ENCODE data around the gene GOLGA8F. TPM values are rescaled to one million over a fixed set of nuclear protein-coding genes. Genes with fewer than 3 reads are reported as not detected.
"Not testable (repeated sequence)": the region's sequence is repeated elsewhere in the genome, so short reads cannot be mapped to it uniquely, and the experiment has no call there.

Gene GOLGA8F, protein sequence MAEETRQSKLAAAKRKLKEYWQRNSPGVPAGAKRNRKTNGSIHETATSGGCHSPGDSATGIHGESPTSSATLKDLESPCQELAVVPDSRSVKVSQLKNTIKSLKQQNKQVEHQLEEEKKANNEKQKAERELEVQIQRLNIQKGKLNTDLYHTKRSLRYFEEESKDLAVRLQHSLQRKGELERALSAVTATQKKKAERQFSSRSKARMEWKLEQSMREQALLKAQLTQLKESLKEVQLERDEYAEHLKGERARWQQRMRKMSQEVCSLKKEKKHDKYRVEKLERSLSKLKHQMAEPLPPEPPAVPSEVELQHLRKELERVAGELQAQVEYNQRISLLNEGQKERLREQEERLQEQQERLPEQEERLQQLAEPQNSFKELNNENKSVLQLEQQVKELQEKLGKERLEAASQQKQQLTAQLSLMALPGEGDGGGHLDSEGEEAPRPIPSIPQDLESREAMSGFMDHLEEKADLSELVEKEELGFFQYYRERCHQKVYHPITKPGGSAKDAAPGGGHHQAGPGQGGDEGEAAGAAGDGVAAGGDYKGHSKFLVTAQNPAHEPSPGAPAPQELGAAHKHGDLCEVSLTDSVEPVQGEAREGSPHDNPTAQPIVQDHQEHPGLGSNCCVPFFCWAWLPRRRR
- polyA plus RNA-seq (2011; rRNA removed) (not detected in 2 replicates), polyA minus RNA-seq (2011; rRNA and poly(A)+ RNA removed) (not detected in 2 replicates)

DNA sequence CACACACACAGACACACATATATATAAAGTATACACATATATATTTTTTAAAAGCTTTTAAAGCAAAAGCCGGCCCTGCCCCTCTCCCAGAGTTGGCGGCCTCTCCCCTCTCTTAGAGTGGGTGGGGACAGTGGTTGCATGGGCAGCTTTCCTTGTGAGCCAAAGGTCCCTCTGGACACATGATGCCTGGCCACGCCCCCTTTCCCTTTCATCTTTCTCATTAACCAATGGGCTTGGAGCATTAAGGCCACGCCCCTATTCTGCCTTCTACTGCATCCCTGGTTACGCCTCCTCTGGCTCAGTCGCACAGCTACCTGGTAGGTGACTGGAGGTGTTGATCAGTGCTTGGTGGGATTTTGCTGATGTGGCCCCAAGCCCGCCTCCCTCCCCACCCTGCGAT lies at the start of gene GOLGA8F:
TSS of gene GOLGA8F (plus strand) at position 301 of the 400 bp plus-strand sequence. CDS start at position 399, 98 bp downstream.
- H3K27me3 ChIP-seq (ENCODE audit: control insufficient read depth, insufficient read depth, low read length); POLR2A ChIA-PET; H3K9me3 ChIP-seq (ENCODE audit: control insufficient read depth, insufficient read depth, low read length); H3K27ac ChIP-seq (ENCODE audit: low read depth, low read length); H3K4me3 ChIP-seq (ENCODE audit: low read depth, low read length); CTCF ChIA-PET; DNase-seq (ENCODE audit: low read depth, low spot score): not testable (repeated sequence)

DNA sequence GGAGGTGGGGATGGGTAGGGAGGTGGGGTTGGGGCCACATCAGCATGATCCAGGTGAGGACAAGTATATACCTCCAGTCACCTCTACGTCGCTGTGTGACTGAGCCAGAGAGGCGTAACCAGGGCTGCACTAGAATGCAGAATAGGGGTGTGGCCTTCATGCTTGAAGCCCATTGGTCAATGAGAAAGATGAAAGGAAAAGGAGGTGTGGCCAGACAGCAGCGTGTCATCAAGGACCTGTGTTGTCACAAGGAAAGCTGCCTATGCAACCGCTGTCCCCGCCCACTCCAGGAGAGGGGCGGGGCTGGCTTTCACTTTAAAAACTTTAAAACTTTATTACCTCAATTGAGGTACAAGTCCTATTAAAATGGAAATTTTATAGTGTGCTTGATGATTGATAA lies 20.5 kb upstream of the GOLGA8F start, which contains the start of gene GOLGA6L24:
TSS of gene GOLGA6L24 (minus strand) at position 101 of the 400 bp plus-strand sequence. CDS start at position 40, 61 bp downstream.
- H3K9me3 ChIP-seq (ENCODE audit: control insufficient read depth, insufficient read depth, low read length); POLR2A ChIA-PET; CTCF ChIA-PET; H3K27me3 ChIP-seq (ENCODE audit: control insufficient read depth, insufficient read depth, low read length); H3K27ac ChIP-seq (ENCODE audit: low read depth, low read length); H3K4me3 ChIP-seq (ENCODE audit: low read depth, low read length); DNase-seq (ENCODE audit: low read depth, low spot score): not testable (repeated sequence)

DNA sequence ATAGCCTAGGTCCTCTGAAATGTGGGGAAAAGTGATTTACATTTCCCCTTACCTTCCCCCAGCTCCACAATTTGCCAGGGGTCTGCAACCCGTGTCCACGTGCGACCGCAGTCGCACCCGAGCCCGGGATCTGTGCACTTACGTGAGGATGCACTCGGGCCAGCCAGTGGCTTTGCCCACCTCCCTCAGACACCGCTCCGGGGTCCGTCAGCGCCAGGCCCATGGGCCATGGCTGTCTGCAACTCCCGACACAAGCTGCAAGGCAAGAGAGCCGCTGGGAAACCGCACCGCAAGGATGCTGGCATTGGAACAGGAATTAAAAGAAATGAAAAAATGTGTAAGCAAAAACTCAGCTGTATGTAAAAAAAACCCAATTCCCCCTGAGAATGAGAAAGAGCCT lies 13.0 kb upstream of the GOLGA8F start:
- H3K4me3 ChIP-seq (ENCODE audit: low read depth, low read length); H3K9me3 ChIP-seq (ENCODE audit: control insufficient read depth, insufficient read depth, low read length); H3K27ac ChIP-seq (ENCODE audit: low read depth, low read length); H3K27me3 ChIP-seq (ENCODE audit: control insufficient read depth, insufficient read depth, low read length); CTCF ChIA-PET; DNase-seq (ENCODE audit: low read depth, low spot score); POLR2A ChIA-PET: not testable (repeated sequence)

DNA sequence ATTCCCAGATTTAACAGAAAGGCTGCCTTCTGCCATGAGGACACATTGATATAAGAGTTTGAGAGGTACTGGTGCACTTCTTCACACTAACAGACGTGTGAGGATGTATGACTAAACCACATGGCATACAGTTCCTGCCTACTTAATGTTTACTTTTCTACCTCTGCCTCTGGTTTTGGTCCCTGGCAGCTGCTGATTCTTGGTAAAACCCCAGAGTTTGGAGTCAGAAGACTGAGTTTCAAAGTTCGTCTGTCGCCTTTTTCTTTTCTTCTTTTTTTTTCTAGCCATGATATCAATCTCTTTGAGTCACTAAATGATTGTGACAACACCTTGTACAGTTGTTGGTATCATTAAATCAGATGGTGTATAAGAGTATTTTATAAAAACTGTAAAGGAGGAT lies 1.6 kb downstream of the GOLGA8F start:
- H3K9me3 ChIP-seq (ENCODE audit: control insufficient read depth, insufficient read depth, low read length); POLR2A ChIA-PET; H3K27ac ChIP-seq (ENCODE audit: low read depth, low read length); H3K4me3 ChIP-seq (ENCODE audit: low read depth, low read length); H3K27me3 ChIP-seq (ENCODE audit: control insufficient read depth, insufficient read depth, low read length); CTCF ChIA-PET; DNase-seq (ENCODE audit: low read depth, low spot score): not testable (repeated sequence)

DNA sequence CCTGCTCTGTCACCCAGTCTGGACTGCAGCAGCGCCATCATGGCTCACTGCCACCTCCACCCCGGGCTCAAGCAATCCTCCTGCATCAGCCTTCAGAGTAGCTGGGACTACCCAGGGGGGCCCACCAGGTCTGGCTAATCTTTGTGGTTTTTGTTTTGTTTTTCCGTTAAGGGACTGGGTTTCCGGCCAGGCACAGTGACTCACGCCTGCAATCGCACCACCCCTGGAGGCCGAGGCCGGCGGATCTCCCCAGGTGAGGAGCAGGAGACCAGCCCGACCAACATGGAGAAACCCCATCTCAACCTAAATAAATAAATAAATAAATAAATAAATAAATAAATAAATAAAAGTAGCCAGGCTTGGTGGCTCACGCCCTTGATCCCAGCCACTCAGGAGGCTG lies 17.6 kb downstream of the GOLGA8F start:
- POLR2A ChIA-PET; H3K27ac ChIP-seq (ENCODE audit: low read depth, low read length); DNase-seq (ENCODE audit: low read depth, low spot score); CTCF ChIA-PET; H3K9me3 ChIP-seq (ENCODE audit: control insufficient read depth, insufficient read depth, low read length); H3K4me3 ChIP-seq (ENCODE audit: low read depth, low read length); H3K27me3 ChIP-seq (ENCODE audit: control insufficient read depth, insufficient read depth, low read length): not testable (repeated sequence)

DNA sequence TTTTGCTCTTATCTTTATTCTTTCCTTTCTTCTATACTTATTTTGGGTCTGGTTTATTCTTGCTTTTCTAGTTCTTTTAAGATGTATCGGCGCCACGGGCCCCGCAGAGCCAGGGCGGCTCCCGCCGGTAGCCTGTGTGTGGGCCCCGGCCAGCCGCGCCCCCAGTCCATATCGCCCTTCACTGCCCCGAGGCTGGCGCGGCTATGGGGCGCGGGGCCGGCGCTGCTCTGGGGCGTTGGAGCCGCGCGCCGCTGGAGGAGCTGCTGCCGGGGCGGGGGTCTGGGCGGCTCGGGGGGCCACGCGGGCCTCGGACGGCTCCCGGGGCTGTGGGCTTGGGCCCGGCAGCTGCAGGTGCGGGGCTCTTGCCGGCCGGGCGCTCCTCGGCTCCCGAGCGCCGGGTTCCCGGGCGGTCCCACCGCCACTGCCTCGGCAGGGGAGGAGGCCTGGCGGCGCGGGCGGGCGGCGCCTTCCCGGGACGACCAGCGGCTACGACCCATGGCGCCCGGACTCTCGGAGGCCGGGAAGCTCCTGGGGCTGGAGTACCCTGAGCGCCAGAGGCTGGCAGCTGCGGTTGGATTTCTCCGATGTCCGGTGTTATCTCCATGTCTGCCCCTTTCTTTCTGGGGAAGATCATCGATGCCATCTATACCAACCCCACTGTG lies 24.4 kb downstream of the GOLGA8F start:
- H3K27ac ChIP-seq (ENCODE audit: low read depth, low read length); H3K4me3 ChIP-seq (ENCODE audit: low read depth, low read length); H3K27me3 ChIP-seq (ENCODE audit: control insufficient read depth, insufficient read depth, low read length); CTCF ChIA-PET; H3K9me3 ChIP-seq (ENCODE audit: control insufficient read depth, insufficient read depth, low read length); POLR2A ChIA-PET; DNase-seq (ENCODE audit: low read depth, low spot score): not testable (repeated sequence)

DNA sequence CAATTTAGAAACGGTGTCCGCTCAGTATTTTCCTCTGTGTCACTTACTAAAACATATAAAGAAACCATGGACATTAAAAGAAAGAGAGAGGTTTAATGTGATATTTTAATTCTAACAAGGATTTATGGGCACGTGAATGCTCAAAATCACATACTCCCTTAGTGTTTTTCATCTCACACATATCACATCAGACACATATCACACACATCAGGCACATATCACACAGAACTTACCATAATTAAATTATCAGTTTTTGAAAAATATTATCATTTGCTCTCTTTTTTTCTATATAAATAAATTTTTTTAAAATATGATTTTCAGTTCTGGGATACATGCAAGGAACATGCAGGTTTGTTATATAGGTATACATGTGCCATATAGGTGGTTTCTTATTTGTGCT lies 42.0 kb downstream of the GOLGA8F start:
- DNase-seq (ENCODE audit: low read depth, low spot score); H3K27ac ChIP-seq (ENCODE audit: low read depth, low read length); H3K9me3 ChIP-seq (ENCODE audit: control insufficient read depth, insufficient read depth, low read length); CTCF ChIA-PET; H3K4me3 ChIP-seq (ENCODE audit: low read depth, low read length); POLR2A ChIA-PET; H3K27me3 ChIP-seq (ENCODE audit: control insufficient read depth, insufficient read depth, low read length): not testable (repeated sequence)

DNA sequence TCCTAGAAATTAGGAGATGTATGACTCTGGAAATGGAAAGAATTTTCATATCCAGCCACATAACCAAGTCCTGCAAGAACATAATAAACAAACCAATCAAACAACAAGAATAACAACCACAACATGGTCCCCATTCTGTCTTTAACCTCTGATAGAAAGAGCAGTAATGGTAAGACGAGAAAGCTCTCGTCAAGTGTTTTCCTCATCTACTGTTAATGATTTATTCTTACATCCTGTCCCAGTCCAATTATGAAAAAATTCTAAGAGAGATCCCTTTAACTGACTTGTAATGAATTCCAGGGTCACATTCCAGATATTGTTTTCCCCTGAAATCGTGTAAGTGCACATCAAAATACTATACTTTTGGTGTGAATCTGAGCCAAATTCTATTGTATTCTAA lies 57.1 kb downstream of the GOLGA8F start:
- H3K4me3 ChIP-seq (ENCODE audit: low read depth, low read length); CTCF ChIA-PET; H3K27me3 ChIP-seq (ENCODE audit: control insufficient read depth, insufficient read depth, low read length); H3K27ac ChIP-seq (ENCODE audit: low read depth, low read length); DNase-seq (ENCODE audit: low read depth, low spot score); H3K9me3 ChIP-seq (ENCODE audit: control insufficient read depth, insufficient read depth, low read length); POLR2A ChIA-PET: not testable (repeated sequence)

Small RNA genes lying within 50 kb of the gene (small RNA-seq; reads per million reads assigned to genes)
- gene AC091304.5 (ENCODE audit: insufficient read length, low read depth) (not detected), gene AC091304.6 (ENCODE audit: insufficient read length, low read depth) (not detected), gene AC091304.9 (ENCODE audit: insufficient read length, low read depth) (not detected), gene MIR4509-2 (ENCODE audit: insufficient read length, low read depth) (not detected), gene RN7SL238P (ENCODE audit: insufficient read length, low read depth) (not detected)

Other genes with a start within 250 kb of the GOLGA8F start
- 12.7 and 18.3 TPM in 2 replicates for gene HERC2, start 56.5 kb upstream of the GOLGA8F start, polyA plus RNA-seq (2011; rRNA removed)
- not detected in 2 replicates for gene GOLGA6L24, start 20.6 kb upstream of the GOLGA8F start, polyA plus RNA-seq (2011; rRNA removed)
- not detected in 2 replicates for gene GOLGA8G, start 154.3 kb downstream of the GOLGA8F start, polyA plus RNA-seq (2011; rRNA removed)
- not detected in 2 replicates for gene GOLGA6L25, start 174.9 kb downstream of the GOLGA8F start, polyA plus RNA-seq (2011; rRNA removed)

All from AG04450 (cell line).